Germinal center (tissue), 1 donor: ENCODE data around the gene LYL1.

Experiments
- DNase-seq: peaks from one replicate; pipeline ENCODE4 v3.0.0; 2012; ENCODE audit warnings: mixed read lengths, low spot score

The LYL1 gene

GRCh38 chr19:13073263-13073662, 29.4 kb downstream of the LYL1 start:
- no peak for DNase-seq

GRCh38 chr19:13072188-13072908, 30.3 kb downstream of the LYL1 start:
- DNase-seq, result no peak

GRCh38 chr19:13071444-13072187, 31.0 kb downstream of the LYL1 start:
- no peak for DNase-seq

GRCh38 chr19:13070425-13071140, 32.1 kb downstream of the LYL1 start:
- no peak for DNase-seq

GRCh38 chr19:13069415-13070359, 33.0 kb downstream of the LYL1 start:
- DNase-seq, result no peak

GRCh38 chr19:13068085-13068846, 34.4 kb downstream of the LYL1 start:
- DNase-seq, result no peak

GRCh38 chr19:13066933-13067807, 35.5 kb downstream of the LYL1 start:
- no peak for DNase-seq

GRCh38 chr19:13066226-13066625, 36.4 kb downstream of the LYL1 start:
- DNase-seq, result no peak

GRCh38 chr19:13064092-13064489, 38.6 kb downstream of the LYL1 start:
- DNase-seq, result no peak

GRCh38 chr19:13063461-13064091, 39.1 kb downstream of the LYL1 start:
- DNase-seq, result no peak

GRCh38 chr19:13062317-13062716, 40.3 kb downstream of the LYL1 start:
- no peak for DNase-seq

GRCh38 chr19:13060964-13061927, 41.4 kb downstream of the LYL1 start:
- DNase-seq, result peak; percentile 88

GRCh38 chr19:13060233-13060963, 42.3 kb downstream of the LYL1 start:
- no peak for DNase-seq

- no peak for DNase-seq
These were observed 43.6 kb downstream of the LYL1 start for GRCh38 chr19:13058951-13059660.

GRCh38 chr19:13057744-13058143, 44.9 kb downstream of the LYL1 start:
- DNase-seq, result no peak

- DNase-seq, result no peak
These were observed 45.5 kb downstream of the LYL1 start for GRCh38 chr19:13057147-13057572.
